NCI-H2227 treated with DMSO at 0.1 percent for 48 hours (cell line): ENCODE results near the gene ZFAND6.
"Not testable (repeated sequence)": the region's sequence is repeated elsewhere in the genome, so short reads cannot be mapped to it uniquely, and the experiment has no call there.

Experiments
- DNase-seq: peaks from one replicate; lab custom pipeline; 2025; lab: John Stamatoyannopoulos, UW

ZFAND6 gene

DNA sequence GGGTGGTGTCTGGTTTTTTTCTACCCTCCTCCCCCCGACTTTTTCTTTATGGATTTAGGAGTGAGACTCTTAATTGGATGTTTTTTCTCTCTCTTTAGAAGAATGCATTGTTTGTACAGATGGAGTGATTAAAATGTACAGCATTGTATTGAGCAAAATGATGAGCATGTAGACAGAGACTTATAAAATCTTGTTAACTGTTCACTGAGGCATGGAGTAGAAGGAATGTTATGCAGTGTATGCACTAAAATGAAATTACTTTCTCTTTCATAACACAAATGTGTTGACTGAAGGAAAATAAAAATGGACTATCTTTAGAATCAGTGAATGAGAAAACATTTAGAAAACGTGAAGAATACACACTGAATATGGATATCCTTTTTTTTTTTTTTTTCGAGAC lies 39.8 kb downstream of the ZFAND6 start:
- no peak for DNase-seq

DNA sequence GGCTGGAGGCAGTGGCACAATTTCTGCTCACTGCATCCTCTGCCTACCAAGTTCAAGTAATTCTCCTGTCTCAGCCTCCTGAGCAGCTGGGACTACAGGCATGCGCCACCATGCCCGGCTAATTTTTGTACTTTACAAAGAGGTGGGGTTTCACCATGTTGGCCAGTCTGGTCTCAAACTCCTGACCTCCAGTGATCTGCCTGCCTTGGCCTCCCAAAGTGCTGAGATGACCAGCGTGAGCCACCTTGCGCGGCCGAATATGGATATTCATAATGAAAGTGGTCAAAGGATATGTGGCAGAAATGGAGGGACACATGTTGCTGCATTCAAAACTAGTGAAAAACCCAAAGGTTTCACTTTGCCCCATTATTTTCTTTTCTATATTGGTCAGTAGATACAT lies 40.2 kb downstream of the ZFAND6 start:
- not testable (repeated sequence) for DNase-seq

DNA sequence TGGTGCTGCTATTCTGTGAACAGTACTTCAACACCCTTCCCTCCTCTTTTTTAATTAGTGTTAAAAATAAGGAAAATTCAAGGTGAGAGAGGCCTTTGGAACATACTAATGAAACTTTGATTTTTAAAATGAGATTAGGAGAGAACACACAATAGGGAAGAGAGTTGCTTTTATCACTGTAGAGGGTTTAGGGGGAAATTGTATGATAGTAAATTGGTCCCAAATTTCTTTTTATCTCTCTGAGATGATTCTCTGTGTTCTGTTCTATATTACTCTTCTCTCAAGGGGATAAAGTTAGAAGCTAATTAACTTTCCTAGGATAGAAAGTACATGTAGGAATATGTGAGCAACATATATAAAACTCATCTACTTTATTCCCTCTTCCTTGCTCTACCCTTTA lies 40.8 kb downstream of the ZFAND6 start:
- no peak for DNase-seq

DNA sequence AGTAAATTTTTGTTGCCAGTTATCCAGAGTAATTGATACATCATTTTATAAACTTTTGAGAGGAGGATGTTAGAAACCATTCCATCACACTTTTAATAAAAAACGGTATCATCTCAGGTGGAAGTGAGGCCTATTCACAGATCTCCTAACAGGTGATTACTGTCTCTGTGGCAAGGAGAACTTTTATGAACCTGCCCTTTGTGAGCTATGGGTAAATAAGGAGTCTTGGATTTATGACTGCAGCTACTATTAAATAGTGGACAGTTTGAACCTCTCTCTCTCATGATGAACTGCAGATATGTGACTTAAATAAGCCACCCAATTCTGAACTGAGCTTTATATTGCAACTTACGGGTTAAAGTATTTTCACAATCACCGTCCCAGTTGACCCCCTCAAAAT lies 45.7 kb downstream of the ZFAND6 start:
- DNase-seq: no peak

GRCh38 chr15:80105595-80105994 lies 46.1 kb downstream of the ZFAND6 start:
- no peak for DNase-seq

DNA sequence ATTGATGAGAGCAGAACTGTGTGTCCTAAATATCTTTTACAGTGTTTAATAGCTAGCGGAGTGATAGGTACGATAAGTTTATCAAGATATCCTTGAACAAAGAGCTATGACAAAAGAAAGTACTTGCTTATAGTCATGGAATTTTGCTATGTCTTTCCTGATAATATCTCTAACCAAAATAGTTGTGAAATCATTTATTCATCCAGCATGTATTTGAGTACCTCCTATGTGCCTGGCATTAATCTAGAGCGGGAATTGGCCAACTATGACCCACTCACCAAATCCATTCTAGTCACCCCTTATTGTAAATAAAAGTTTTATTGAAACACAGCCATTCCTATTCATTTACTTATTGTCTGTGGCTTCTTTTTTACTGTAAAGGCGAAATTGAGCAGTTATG lies 46.6 kb downstream of the ZFAND6 start:
- DNase-seq: no peak

GRCh38 chr15:80107204-80107603 lies 47.7 kb downstream of the ZFAND6 start:
- DNase-seq: no peak

DNA sequence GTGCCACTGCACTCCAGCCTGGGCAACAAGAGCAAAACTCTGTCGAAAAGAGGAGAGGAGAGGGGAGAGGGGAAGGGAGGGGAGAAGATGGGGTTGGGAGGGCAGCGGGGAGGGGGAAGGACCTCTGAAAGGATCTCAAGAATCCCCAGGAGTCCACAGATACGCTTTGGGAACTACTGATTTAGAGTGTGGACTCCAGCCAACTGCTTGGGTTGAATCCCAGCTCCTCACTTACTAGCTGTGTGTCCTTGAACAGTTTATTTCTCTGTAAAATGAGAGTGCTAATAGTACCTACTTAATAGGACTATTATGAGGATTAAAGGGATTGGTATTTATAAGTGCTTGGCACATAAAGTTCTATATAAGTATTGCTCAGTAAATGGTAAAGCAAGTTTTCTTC lies 48.3 kb downstream of the ZFAND6 start:
- no peak for DNase-seq

- no peak for DNase-seq
Observed at GRCh38 chr15:80109388-80109787, 49.9 kb downstream of the ZFAND6 start.

GRCh38 chr15:80110920-80111319 lies 51.4 kb downstream of the ZFAND6 start:
- no peak for DNase-seq

- no peak for DNase-seq
Observed at GRCh38 chr15:80114114-80114513, 54.6 kb downstream of the ZFAND6 start.

- DNase-seq: no peak
Observed at GRCh38 chr15:80115021-80115420, 55.5 kb downstream of the ZFAND6 start.

DNA sequence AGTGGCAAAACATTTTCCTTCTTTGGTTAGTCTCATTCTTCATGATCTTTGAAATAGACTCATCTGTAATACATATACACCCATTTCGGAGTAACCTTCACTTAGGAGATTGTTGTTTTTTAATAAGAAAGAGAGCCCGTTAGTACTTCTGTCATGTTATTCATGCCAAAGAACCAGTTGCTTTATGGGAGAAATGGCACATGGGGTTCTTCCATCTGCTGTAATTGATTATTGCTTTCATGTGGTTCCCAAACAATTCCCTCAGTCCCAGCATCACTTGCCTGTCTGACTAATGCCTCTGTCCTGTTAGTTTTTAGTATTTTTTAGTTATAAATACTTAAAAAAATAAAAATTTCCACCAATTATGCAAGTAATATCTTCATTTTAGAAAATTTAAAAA lies 59.5 kb downstream of the ZFAND6 start:
- DNase-seq: no peak

DNA sequence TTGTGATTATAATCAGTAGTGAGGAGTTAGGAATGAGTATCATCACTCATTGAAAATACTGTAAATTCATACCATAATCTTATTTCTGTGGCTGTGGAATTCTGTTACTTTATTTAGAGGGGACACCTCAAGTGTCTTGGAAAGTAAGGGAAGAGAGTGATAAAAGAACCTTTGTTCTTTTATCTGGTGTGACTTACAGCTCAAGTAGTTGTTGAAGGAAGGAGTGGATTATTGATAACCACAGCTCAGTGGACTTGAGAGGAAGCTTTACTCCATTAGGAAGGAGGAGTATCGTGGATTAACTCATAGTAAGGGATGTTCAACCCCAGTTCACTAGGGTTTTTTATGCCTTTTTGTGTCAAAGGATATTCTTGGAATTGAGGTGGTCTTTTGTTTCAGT lies 61.2 kb downstream of the ZFAND6 start:
- no peak for DNase-seq

DNA sequence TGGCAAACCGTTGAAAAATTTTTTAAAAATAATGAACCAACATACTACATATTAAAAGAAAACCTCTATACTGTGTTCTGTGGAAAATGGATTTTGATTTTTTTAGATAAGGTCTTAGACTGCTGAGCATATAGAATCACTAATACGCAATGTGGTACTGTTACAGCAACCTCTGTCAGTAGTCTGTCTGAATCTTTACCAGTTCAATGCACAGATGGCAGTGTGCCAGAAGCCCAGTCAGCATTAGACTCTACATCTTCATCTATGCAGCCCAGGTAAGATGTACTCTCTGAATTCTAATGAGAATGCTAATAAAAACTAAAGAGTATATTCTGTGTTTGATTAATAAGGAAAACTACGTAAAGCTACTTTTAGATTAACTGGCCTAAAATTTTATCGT lies 62.1 kb downstream of the ZFAND6 start:
- DNase-seq: no peak

DNA sequence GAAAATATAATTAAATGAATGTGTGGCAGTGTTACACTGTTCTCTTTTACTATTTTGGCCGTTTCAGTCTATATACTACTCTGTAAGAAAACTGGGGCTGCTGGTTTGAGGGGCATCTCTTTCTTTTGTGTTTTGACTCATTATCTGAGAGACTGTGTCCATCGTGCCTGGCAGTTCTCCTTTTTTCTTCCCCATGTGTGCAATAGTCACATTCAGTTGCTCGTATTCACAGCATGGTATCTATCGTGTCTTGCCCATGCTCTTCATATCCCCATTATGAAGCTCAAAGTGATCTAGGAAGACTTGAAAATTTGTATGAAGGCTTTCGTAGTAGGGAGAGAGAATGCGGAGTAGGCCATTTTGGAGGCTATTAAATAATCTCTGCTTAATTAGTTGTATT lies 63.6 kb downstream of the ZFAND6 start:
- no peak for DNase-seq

DNA sequence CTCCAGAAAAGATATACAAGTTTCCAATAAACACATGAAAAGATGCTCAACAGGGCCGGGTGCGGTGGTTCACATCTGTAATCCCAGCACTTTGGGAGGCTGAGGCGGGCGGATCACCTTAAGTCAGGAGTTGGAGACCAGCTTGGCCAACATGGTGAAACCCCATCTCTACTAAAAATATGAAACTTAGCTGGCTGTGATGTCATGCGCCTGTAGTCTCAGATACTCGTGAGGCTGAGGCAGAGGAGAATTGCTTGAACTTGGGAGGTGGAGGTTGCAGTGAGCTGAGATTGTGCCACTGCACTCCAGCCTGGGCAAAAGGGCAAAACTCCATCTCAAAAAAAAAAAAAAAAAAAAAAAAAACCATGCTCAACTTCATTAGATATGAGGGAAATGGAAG lies 67.8 kb downstream of the ZFAND6 start:
- DNase-seq: not testable (repeated sequence)

- DNase-seq: no peak
Observed at GRCh38 chr15:80127911-80128310, 68.4 kb downstream of the ZFAND6 start.

GRCh38 chr15:80132382-80132781 lies 72.9 kb downstream of the ZFAND6 start:
- no peak for DNase-seq

DNA sequence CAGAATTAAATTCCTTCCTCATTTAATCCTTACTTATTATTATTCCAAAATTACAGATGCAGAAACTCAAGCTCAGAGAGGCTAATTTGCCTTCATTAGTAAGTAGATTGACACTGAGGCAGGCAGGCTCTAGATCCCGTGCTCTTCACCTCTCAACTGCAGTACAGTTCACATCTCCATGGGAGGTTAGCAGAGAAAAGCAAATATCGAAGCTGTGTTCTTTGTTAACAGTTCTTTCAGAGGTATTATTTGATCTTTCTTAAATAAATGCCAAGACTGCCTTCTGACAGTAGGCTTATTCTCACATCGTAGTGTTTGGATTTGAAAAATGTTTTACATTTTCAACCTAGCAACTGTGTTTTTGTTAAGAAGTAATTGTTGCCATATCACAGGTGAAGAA lies 77.4 kb downstream of the ZFAND6 start:
- DNase-seq: no peak

GRCh38 chr15:80138961-80139360 lies 79.5 kb downstream of the ZFAND6 start:
- no peak for DNase-seq

DNA sequence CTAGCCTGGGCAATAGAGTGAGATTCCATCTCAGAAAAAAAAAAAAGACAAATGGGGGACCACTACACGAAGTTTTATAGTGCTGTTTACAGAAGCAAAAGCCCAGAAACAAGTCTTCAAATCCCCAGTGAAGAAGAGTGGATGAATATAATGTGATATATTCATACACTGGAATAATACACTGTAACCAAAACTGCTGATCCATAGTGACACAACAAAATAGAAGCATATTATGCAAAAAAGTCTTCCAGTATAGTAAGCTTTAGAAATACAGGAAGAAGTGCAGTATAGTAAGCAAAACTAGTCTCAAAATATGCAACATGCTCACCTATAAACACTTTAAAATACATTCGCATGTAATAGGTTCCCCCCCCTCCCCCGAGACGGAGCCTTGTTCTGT lies 81.4 kb downstream of the ZFAND6 start:
- DNase-seq: no peak

DNA sequence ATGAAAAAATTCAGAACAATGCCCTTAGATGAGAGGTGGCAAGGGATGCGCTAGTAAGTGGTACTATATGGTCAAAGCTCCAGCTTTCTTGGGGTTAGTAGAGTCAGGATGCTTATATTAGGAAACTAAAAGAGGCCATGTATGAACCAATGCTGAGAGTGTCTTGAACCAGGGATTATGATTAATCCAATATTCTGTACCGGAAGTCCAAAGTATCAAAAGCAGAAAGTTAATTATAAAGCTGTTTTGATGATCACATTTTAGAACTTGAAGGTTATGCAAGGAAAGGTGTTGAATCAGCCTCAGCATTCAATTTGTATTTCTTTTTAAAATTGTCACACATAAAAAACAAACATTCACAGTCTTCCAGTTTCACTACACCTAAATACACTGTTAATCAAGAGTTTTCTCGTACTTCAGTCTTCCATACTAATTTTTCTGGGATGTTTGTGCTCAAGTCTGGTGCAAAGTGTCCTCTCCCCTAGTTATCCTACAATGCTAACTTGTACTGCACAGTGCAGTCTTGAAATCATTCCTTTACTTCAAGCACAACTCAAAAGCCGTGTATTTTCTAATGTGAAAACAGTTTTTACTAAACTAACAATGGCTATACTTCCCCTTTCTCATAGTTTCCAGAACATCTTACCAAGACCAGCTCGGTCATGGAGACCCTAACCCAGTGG lies 82.6 kb downstream of the ZFAND6 start:
- no peak for DNase-seq

DNA sequence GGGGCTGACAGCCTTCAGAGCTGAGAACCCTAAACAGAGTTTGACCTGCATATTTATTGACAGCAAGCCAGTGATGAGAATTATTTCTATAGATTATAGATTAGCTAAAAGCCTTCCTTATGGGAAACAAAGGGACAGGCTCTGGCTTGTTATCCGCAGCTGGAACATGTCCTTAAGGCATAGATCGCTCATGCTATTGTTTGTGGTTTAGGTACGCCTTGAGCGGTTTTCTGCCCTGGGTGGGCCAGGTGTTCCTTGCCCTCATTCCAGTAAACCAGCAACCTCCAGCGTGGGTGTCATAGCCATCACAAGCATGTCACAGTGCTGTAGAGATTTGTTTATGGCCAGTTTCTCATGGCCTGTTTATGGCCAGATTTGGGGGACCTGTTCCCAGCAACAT lies 83.2 kb downstream of the ZFAND6 start:
- no peak for DNase-seq

- no peak for DNase-seq
Observed at GRCh38 chr15:80151148-80151547, 91.7 kb downstream of the ZFAND6 start.
